NB4 (cell line): Measurements from ENCODE around the gene SMIM7.

Experiments
- MAX ChIP-seq: IDR thresholded peaks from 2 replicates; pipeline ENCODE4 v1.6.1; 2011; ENCODE audit warnings: low read depth, low read length
- MYC ChIP-seq: IDR thresholded peaks from 2 replicates; pipeline ENCODE4 v1.6.1; 2011; ENCODE audit warnings: low read depth, low read length
- POLR2A ChIP-seq: IDR thresholded peaks from 2 replicates; pipeline ENCODE4 v1.6.1; 2011; ENCODE audit warnings: mild to moderate bottlenecking; ENCODE audit not compliant: insufficient read length; ENCODE audit errors: extremely low read depth
- TF ChIP-seq, protein P1 (sequence below): IDR thresholded peaks from one replicate; pipeline ENCODE4 v1.5.1; 2012; ENCODE audit warnings: low read depth, low read length

- TF ChIP-seq, protein P1, sequence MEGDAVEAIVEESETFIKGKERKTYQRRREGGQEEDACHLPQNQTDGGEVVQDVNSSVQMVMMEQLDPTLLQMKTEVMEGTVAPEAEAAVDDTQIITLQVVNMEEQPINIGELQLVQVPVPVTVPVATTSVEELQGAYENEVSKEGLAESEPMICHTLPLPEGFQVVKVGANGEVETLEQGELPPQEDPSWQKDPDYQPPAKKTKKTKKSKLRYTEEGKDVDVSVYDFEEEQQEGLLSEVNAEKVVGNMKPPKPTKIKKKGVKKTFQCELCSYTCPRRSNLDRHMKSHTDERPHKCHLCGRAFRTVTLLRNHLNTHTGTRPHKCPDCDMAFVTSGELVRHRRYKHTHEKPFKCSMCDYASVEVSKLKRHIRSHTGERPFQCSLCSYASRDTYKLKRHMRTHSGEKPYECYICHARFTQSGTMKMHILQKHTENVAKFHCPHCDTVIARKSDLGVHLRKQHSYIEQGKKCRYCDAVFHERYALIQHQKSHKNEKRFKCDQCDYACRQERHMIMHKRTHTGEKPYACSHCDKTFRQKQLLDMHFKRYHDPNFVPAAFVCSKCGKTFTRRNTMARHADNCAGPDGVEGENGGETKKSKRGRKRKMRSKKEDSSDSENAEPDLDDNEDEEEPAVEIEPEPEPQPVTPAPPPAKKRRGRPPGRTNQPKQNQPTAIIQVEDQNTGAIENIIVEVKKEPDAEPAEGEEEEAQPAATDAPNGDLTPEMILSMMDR = no peak
- TF ChIP-seq MAX (no peak), MYC (no peak), POLR2A (no peak)
Observed at GRCh38 chr19:16618248-16618647, 41.7 kb downstream of the SMIM7 start.
